ENCODE data around the gene ABLIM1. TPM values are rescaled to one million over a fixed set of nuclear protein-coding genes. Genes with fewer than 3 reads are reported as not detected.

The ABLIM1 gene
- total RNA-seq, 1 experiment from 2014 or later = 89.4 TPM

GRCh38 chr10:114603303-114603702 lies 54.8 kb downstream of the ABLIM1 start:
- Mint-ChIP-seq H3K36me3 (ENCODE audit: insufficient read depth, unreplicated experiment) (no peaks in the 10 kb centered on the region), H3K27me3 (ENCODE audit: unreplicated experiment) (no peaks in the 10 kb centered on the region), H3K27ac (ENCODE audit: unreplicated experiment) (no peak overlapping the region), H3K4me1 (ENCODE audit: low read depth, unreplicated experiment) (peaks cover 31% of the 10 kb centered on the region), H3K4me3 (ENCODE audit: low read depth, unreplicated experiment) (no peak overlapping the region), H3K9me3 (ENCODE audit: low read depth, unreplicated experiment) (no peaks in the 10 kb centered on the region)
- no TSS peak for BruUV-seq (replicated peaks)
- DNase-seq = no peak
- intact Hi-C loops (cut with micrococcal nuclease; ENCODE audit: unreplicated experiment) = no loop called here
- no peak for TF ChIP-seq CTCF (IDR thresholded peaks at IDR 0.05; ENCODE audit: unreplicated experiment)
- CTCF ChIA-PET = no interaction called here

- H3K36me3 Mint-ChIP-seq (ENCODE audit: insufficient read depth, unreplicated experiment) = no peaks in the 10 kb centered on the region
- no peak for TF ChIP-seq CTCF (IDR thresholded peaks at IDR 0.05; ENCODE audit: unreplicated experiment)
- no peaks in the 10 kb centered on the region for H3K9me3 Mint-ChIP-seq (ENCODE audit: low read depth, unreplicated experiment)
- H3K4me1 Mint-ChIP-seq (ENCODE audit: low read depth, unreplicated experiment) = peaks cover 13% of the 10 kb centered on the region
- DNase-seq = no peak
- H3K27me3 Mint-ChIP-seq (ENCODE audit: unreplicated experiment) = no peaks in the 10 kb centered on the region
- H3K4me3 Mint-ChIP-seq (ENCODE audit: low read depth, unreplicated experiment) = no peak overlapping the region
- CTCF ChIA-PET = no interaction called here
- H3K27ac Mint-ChIP-seq (ENCODE audit: unreplicated experiment) = no peak overlapping the region
- intact Hi-C loops (cut with micrococcal nuclease; ENCODE audit: unreplicated experiment) = no loop called here
- BruUV-seq (replicated peaks) = no TSS peak
Observed at GRCh38 chr10:114600057-114600456, 58.0 kb downstream of the ABLIM1 start.

- Mint-ChIP-seq H3K36me3 (ENCODE audit: insufficient read depth, unreplicated experiment) (no peaks in the 10 kb centered on the region), H3K4me1 (ENCODE audit: low read depth, unreplicated experiment) (no peaks in the 10 kb centered on the region), H3K27ac (ENCODE audit: unreplicated experiment) (no peak overlapping the region), H3K9me3 (ENCODE audit: low read depth, unreplicated experiment) (peaks cover 3% of the 10 kb centered on the region), H3K4me3 (ENCODE audit: low read depth, unreplicated experiment) (no peak overlapping the region), H3K27me3 (ENCODE audit: unreplicated experiment) (no peaks in the 10 kb centered on the region)
- CTCF ChIA-PET = no interaction called here
- BruUV-seq (replicated peaks) = no TSS peak
- no peak for DNase-seq
- intact Hi-C loops (cut with micrococcal nuclease; ENCODE audit: unreplicated experiment) = no loop called here
- no peak for TF ChIP-seq CTCF (IDR thresholded peaks at IDR 0.05; ENCODE audit: unreplicated experiment)
Observed at GRCh38 chr10:114596793-114597192, 61.3 kb downstream of the ABLIM1 start.

- Mint-ChIP-seq H3K4me1 (ENCODE audit: low read depth, unreplicated experiment) (no peaks in the 10 kb centered on the region), H3K4me3 (ENCODE audit: low read depth, unreplicated experiment) (no peak overlapping the region), H3K27me3 (ENCODE audit: unreplicated experiment) (no peaks in the 10 kb centered on the region), H3K9me3 (ENCODE audit: low read depth, unreplicated experiment) (peaks cover 3% of the 10 kb centered on the region), H3K36me3 (ENCODE audit: insufficient read depth, unreplicated experiment) (no peaks in the 10 kb centered on the region), H3K27ac (ENCODE audit: unreplicated experiment) (no peak overlapping the region)
- no peak for TF ChIP-seq CTCF (IDR thresholded peaks at IDR 0.05; ENCODE audit: unreplicated experiment)
- BruUV-seq (replicated peaks) = no TSS peak
- intact Hi-C loops (cut with micrococcal nuclease; ENCODE audit: unreplicated experiment) = no loop called here
- CTCF ChIA-PET = interaction anchor here (0.6 kb wide), 1 partner anchor 130 kb away, joined by 6 read pairs; no protein-coding TSS in a partner anchor
- no peak for DNase-seq
Observed at GRCh38 chr10:114593816-114594468, 64.1 kb downstream of the ABLIM1 start.
